ENCODE results near the gene ADAMTS18. TPM values are rescaled to one million over a fixed set of nuclear protein-coding genes. Genes with fewer than 3 reads are reported as not detected.

Gene ADAMTS18
- total and polyA plus RNA-seq, 2 donors (not counting 3 experiments of a cell fraction or from before 2014, with no cell fraction given), result 18.4 to 27.5 TPM

GRCh38 chr16:77323695-77324094 lies 111.1 kb downstream of the ADAMTS18 start:
- no peak for FAIRE-seq
- dilution Hi-C loops (cut with MboI; ENCODE audit: extremely low pct_ligation_motif_present, low sequenced_read_pairs), result no loop called here
- no TSS peak for BruUV-seq (replicated peaks)
- Histone ChIP-seq H3K9me3 (replicated peaks; ENCODE audit: control insufficient read depth, insufficient read depth, low read length) (no peaks in the 10 kb centered on the region), H3K9ac (replicated peaks; ENCODE audit: extremely low read depth, insufficient read depth, low read length) (no peak overlapping the region), H3K27me3 (ENCODE audit: control insufficient read depth in 2 of 2, insufficient read depth in 2 of 2, low read length in 2 of 2) (no peaks in the 10 kb centered on the region), H3K4me1 (ENCODE audit: control insufficient read depth, extremely low read depth, insufficient read depth, low read length) (no peaks in the 10 kb centered on the region), H3K79me2 (ENCODE audit: control insufficient read depth, insufficient read depth, low read length) (no peaks in the 10 kb centered on the region), H3K9me1 (replicated peaks; ENCODE audit: control insufficient read depth, extremely low read depth, insufficient read depth, low read length) (no peaks in the 10 kb centered on the region), H3K4me2 (ENCODE audit: insufficient read depth, low read length) (no peak overlapping the region), H3K4me3 (replicated peaks in 1 of 3; ENCODE audit: insufficient read depth in 1 of 3, low read depth in 1 of 3, low read length in 3 of 3) (no peak overlapping the region), H2AFZ (ENCODE audit: low read depth, low read length) (no peak overlapping the region), H4K20me1 (replicated peaks; ENCODE audit: control insufficient read depth, extremely low read depth, insufficient read depth, low read length) (no peaks in the 10 kb centered on the region), H3K27ac (ENCODE audit: insufficient read depth, low read depth, low read length) (no peak overlapping the region), H3K36me3 (ENCODE audit: control insufficient read depth in 2 of 2, extremely low read depth in 1 of 2, insufficient read depth in 2 of 2, low read length in 2 of 2) (peaks cover 0 to 3% of the 10 kb centered on the region in 2 experiments)
- ChIA-PET CTCF (interaction anchor here (1.0 kb wide), 2 partner anchors 21 to 42 kb away, joined by 3 read pairs; no protein-coding TSS in a partner anchor), POLR2A (no interaction called here)
- intact Hi-C loops (cut with micrococcal nuclease), result no loop called here
- DNase-seq (ENCODE audit: low read depth, low spot score), result no peak
- no peak for TF ChIP-seq JUN (IDR thresholded peaks at IDR 0.05; ENCODE audit: borderline replicate concordance, insufficient read depth, insufficient read length, low read depth)
- no peak for TF ChIP-seq CTCF (IDR thresholded peaks at IDR 0.05; ENCODE audit: extremely low read depth in 1 of 2, insufficient read depth in 1 of 2, low read depth in 1 of 2, low read length in 2 of 2)
- no peak for TF ChIP-seq MYC (IDR thresholded peaks at IDR 0.05; ENCODE audit: low read depth, low read length)
- no peak for TF ChIP-seq MAX (IDR thresholded peaks at IDR 0.05; ENCODE audit: insufficient read depth, insufficient read length)
- TF ChIP-seq FOS (IDR thresholded peaks at IDR 0.05; ENCODE audit: borderline replicate concordance, insufficient read depth, low read length), result no peak

GRCh38 chr16:77322757-77323156 lies 112.1 kb downstream of the ADAMTS18 start:
- BruUV-seq (replicated peaks), result no TSS peak
- CTCF ChIA-PET, result no interaction called here
- Histone ChIP-seq H3K27me3 (ENCODE audit: control insufficient read depth in 2 of 2, insufficient read depth in 2 of 2, low read length in 2 of 2) (no peaks in the 10 kb centered on the region), H3K9me1 (replicated peaks; ENCODE audit: control insufficient read depth, extremely low read depth, insufficient read depth, low read length) (no peaks in the 10 kb centered on the region), H3K9ac (replicated peaks; ENCODE audit: extremely low read depth, insufficient read depth, low read length) (no peak overlapping the region), H2AFZ (ENCODE audit: low read depth, low read length) (no peak overlapping the region), H3K4me3 (replicated peaks in 1 of 3; ENCODE audit: insufficient read depth in 1 of 3, low read depth in 1 of 3, low read length in 3 of 3) (no peak overlapping the region), H3K27ac (ENCODE audit: insufficient read depth, low read depth, low read length) (no peak overlapping the region), H3K4me1 (ENCODE audit: control insufficient read depth, extremely low read depth, insufficient read depth, low read length) (no peaks in the 10 kb centered on the region), H3K36me3 (ENCODE audit: control insufficient read depth in 2 of 2, extremely low read depth in 1 of 2, insufficient read depth in 2 of 2, low read length in 2 of 2) (peaks cover 0 to 3% of the 10 kb centered on the region in 2 experiments), H3K4me2 (ENCODE audit: insufficient read depth, low read length) (no peak overlapping the region), H3K9me3 (replicated peaks; ENCODE audit: control insufficient read depth, insufficient read depth, low read length) (no peaks in the 10 kb centered on the region), H4K20me1 (replicated peaks; ENCODE audit: control insufficient read depth, extremely low read depth, insufficient read depth, low read length) (no peaks in the 10 kb centered on the region), H3K79me2 (ENCODE audit: control insufficient read depth, insufficient read depth, low read length) (no peaks in the 10 kb centered on the region)
- DNase-seq (ENCODE audit: low read depth, low spot score) (no peak), FAIRE-seq (no peak)
- POLR2A ChIA-PET, result no interaction called here
- intact Hi-C loops (cut with micrococcal nuclease), result no loop called here
- dilution Hi-C loops (cut with MboI; ENCODE audit: extremely low pct_ligation_motif_present, low sequenced_read_pairs), result no loop called here
- TF ChIP-seq EZH2 (IDR thresholded peaks at IDR 0.05; ENCODE audit: borderline replicate concordance, low read depth, low read length, severe bottlenecking) (no peak), FOS (IDR thresholded peaks at IDR 0.05; ENCODE audit: borderline replicate concordance, insufficient read depth, low read length) (no peak), MAX (IDR thresholded peaks at IDR 0.05; ENCODE audit: insufficient read depth, insufficient read length) (no peak), CTCF (IDR thresholded peaks at IDR 0.05; ENCODE audit: extremely low read depth in 1 of 2, insufficient read depth in 1 of 2, low read depth in 1 of 2, low read length in 2 of 2) (no peak), MYC (IDR thresholded peaks at IDR 0.05; ENCODE audit: low read depth, low read length) (no peak), POLR2AphosphoS5 (IDR thresholded peaks at IDR 0.05; ENCODE audit: insufficient read depth, low read depth, low read length) (no peak), JUN (IDR thresholded peaks at IDR 0.05; ENCODE audit: borderline replicate concordance, insufficient read depth, insufficient read length, low read depth) (no peak), GATA2 (IDR thresholded peaks at IDR 0.05; ENCODE audit: insufficient read depth, insufficient read length, low read depth, low read length) (no peak), POLR2A (IDR thresholded peaks at IDR 0.05; ENCODE audit: low read depth, low read length) (no peak)
